Brain microvascular endothelial cell (primary cell): ENCODE data around the gene NHLH1.
A peak's percentile ranks its signal among the peaks of the same experiment; 100 is the strongest.

Experiments used
- DNase-seq: peaks from one replicate; pipeline ENCODE4 v3.0.0-alpha.2; 2020
- H3K27ac ChIP-seq: fragments of 250-450 bp; sonication (Bioruptor Pico); 2 replicates; pipeline ENCODE4 v1.5.1; 2020; ENCODE audit warnings: mild to moderate bottlenecking, moderate library complexity
- H3K27me3 ChIP-seq: fragments of 250-450 bp; sonication (Bioruptor Pico); replicated peaks from 2 replicates; pipeline ENCODE4 v1.5.1; 2020; ENCODE audit warnings: mild to moderate bottlenecking
- H3K36me3 ChIP-seq: fragments of 250-450 bp; sonication (Bioruptor Pico); replicated peaks from 2 replicates; pipeline ENCODE4 v1.5.1; 2020; ENCODE audit warnings: mild to moderate bottlenecking
- H3K4me3 ChIP-seq: 2 replicates; pipeline ENCODE4 v1.5.1; 2011; ENCODE audit warnings: low read depth, mild to moderate bottlenecking, control low read depth, low read length, moderate library complexity
- in situ Hi-C: cut with HindIII; loops from 2 replicates; pipeline ENCODE4 v1.10.0; 2017; ENCODE audit warnings: low sequenced_read_pairs, low pct_ligation_motif_present
- TF ChIP-seq, protein P1 (sequence below): IDR thresholded peaks from 2 replicates; pipeline ENCODE4 v1.5.1; 2011; ENCODE audit warnings: low read depth, mild to moderate bottlenecking, moderate library complexity, low read length, control low read depth, inconsistent platforms; ENCODE audit errors: missing control alignments

NHLH1 gene

DNA sequence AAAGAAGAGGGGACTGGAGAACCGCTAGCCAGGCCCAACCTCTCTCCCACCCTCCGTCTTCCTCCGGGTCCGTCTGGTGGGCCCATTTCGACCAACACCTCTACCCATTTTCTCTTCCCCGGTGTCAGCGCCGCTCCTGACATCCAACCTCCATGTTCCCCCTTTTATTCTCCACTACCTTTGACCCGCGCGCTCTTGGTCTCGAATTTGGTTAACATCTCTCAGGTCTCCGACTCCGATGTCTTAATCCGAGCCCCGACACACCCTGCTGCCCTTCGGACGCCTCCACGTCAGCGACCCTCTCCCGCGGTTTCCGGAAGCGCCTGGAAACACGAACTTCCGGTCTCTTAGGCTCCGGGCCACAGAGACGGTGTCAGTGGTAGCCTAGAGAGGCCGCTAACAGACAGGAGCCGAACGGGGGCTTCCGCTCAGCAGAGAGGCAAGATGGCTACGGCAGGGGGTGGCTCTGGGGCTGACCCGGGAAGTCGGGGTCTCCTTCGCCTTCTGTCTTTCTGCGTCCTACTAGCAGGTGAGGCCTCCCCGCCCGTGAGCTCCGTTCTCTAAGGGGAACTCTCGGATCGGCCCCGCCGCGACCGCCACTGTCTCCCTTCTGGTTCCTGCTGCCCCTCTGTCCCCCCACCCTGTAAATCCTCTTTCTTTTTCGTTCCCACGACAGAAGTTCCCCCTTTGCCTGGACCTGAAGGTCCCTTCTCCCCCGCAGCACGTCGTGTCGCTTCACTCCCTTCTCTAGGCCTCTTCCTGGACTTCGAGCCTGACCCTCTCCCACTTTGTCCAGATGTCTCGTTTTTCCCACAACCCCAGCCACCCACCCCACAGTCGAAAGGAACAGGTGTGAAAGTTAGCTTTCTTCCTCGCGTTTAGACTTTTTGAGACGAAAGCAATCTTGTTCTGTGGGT, 23.7 kb upstream of the NHLH1 start, which contains the start of the genes COPA and NCSTN:
TSS of gene COPA (minus strand) at position 298 of the 917 bp plus-strand sequence. CDS start at position 218, 80 bp downstream.
TSS of gene NCSTN (plus strand) at position 431 of the 917 bp plus-strand sequence. CDS start at position 445, 14 bp downstream.
- H3K4me3 ChIP-seq = peak within 1 kb of the TSS; percentile 94
- peak; percentile 97 for DNase-seq
- TF ChIP-seq, protein P1, sequence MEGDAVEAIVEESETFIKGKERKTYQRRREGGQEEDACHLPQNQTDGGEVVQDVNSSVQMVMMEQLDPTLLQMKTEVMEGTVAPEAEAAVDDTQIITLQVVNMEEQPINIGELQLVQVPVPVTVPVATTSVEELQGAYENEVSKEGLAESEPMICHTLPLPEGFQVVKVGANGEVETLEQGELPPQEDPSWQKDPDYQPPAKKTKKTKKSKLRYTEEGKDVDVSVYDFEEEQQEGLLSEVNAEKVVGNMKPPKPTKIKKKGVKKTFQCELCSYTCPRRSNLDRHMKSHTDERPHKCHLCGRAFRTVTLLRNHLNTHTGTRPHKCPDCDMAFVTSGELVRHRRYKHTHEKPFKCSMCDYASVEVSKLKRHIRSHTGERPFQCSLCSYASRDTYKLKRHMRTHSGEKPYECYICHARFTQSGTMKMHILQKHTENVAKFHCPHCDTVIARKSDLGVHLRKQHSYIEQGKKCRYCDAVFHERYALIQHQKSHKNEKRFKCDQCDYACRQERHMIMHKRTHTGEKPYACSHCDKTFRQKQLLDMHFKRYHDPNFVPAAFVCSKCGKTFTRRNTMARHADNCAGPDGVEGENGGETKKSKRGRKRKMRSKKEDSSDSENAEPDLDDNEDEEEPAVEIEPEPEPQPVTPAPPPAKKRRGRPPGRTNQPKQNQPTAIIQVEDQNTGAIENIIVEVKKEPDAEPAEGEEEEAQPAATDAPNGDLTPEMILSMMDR = peak; percentile 1
- H3K27me3 ChIP-seq = no peaks in the 10 kb centered on the region
- peak within 1 kb of the TSS; percentile 96 for H3K27ac ChIP-seq
- in situ Hi-C loops = no loop called here
- H3K36me3 ChIP-seq = peaks cover 31% of the 10 kb centered on the region

DNA sequence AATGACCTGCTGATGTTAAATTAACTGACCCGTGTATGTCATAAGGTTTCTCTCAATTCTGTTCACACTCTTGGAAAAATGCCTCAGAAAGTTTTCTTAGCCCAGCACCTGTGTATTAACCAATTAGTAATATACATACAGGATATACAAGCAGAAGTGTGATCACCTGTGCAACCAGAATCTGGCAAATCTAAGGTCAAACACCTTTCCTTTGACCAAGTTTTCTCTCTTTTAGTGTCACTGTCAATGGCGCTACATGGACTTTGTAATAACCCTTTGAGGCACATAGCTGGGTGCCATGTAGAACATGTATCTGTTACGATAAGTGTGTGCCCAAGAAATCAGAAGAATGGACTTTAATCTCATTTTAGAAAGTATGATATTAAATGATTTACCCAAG, 22.6 kb upstream of the NHLH1 start:
- TF ChIP-seq, protein P1 = no peak

DNA sequence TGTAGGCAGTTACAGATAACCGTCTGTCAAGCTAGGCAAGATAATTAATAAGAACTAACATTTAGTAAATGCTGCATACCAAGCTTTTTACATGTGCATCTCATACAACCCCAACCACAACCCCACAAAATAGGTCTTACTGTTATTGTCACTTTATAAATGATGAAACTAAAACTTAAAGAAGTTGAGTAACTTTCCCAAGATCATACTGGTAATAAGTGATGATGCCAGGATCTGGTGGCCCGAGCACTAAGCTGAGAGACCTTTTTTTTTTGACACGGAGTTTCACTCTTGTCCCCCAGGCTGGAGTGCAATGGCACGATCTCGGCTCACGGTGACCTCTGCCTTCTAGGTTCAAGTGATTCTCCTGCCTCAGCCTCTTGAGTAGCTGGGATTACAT, 21.9 kb upstream of the NHLH1 start:
- no peak for DNase-seq
- Histone ChIP-seq H3K27ac (no peak overlapping the region), H3K4me3 (no peak overlapping the region), H3K36me3 (peaks cover 29% of the 10 kb centered on the region), H3K27me3 (no peaks in the 10 kb centered on the region)
- in situ Hi-C loops = no loop called here
- TF ChIP-seq, protein P1 = no peak

More for the DNA sequence above, 22.6 kb upstream of the NHLH1 start:
- DNase-seq = no peak
- no peak overlapping the region for H3K27ac ChIP-seq
- H3K27me3 ChIP-seq = no peaks in the 10 kb centered on the region
- H3K4me3 ChIP-seq = peak overlapping the region; percentile 94
- peaks cover 29% of the 10 kb centered on the region for H3K36me3 ChIP-seq
- in situ Hi-C loops = no loop called here

DNA sequence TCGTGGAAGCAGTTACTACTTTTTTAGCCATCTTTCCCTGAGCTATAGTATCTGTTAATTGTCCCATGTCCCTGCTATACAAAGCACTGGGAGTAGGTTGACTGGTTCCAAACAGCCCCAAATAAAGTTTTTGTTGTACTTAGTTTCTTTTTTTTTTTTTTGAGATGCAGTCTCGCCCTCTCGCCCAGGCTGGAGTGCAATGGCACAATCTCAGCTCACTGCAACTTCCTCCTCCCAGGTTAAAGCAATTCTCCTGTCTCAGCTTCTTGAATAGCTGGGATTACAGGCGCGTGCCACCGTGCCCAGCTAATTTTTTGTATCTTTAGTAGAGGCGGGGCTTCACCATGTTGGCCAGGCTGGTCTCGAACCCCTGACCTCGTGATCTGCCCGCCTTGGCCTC, 20.4 kb upstream of the NHLH1 start:
- H3K27me3 ChIP-seq = no peaks in the 10 kb centered on the region
- no peak overlapping the region for H3K27ac ChIP-seq
- H3K4me3 ChIP-seq = no peak overlapping the region
- in situ Hi-C loops = no loop called here
- DNase-seq = no peak
- H3K36me3 ChIP-seq = peaks cover 40% of the 10 kb centered on the region
- TF ChIP-seq, protein P1 = no peak

DNA sequence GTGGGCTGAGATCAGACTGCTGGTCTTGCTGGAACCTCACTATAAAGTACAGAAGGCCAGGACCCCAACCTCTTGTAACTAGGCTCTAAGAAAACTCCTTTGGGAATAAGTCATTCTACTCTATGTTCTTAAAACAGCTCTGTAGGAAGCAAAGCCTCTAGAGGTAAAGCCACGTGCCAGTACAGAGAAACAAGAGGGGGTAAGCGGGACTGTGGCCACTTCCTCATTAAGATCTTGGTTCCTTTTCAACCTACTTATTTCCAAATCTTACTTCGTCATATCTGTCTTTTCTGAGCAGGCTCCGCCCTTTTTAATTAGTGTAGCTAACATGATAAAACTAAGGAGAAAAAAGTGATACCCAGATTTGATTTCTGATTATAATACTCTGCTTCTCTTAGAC, 19.9 kb upstream of the NHLH1 start:
- TF ChIP-seq, protein P1 = no peak
- in situ Hi-C loops = no loop called here
- H3K27me3 ChIP-seq = no peaks in the 10 kb centered on the region
- H3K27ac ChIP-seq = no peak overlapping the region
- no peak for DNase-seq
- peaks cover 45% of the 10 kb centered on the region for H3K36me3 ChIP-seq
- no peak overlapping the region for H3K4me3 ChIP-seq
